SU-DHL-6 (cell line): ENCODE measurements around the gene TBC1D10A.

Experiments
- H2AFZ ChIP-seq: fragments of 200-600 bp; sonication (generic); 2 replicates; pipeline ENCODE4 v1.6.1; 2014; ENCODE audit warnings: low read depth, mild to moderate bottlenecking, moderate library complexity, mixed read lengths, antibody characterized with exemption, low read length; ENCODE audit not compliant: severe bottlenecking
- H3F3A ChIP-seq: fragments of 200-600 bp; shearing (Covaris generic); 2 replicates; pipeline ENCODE4 v1.6.0; 2016; ENCODE audit warnings: antibody characterized with exemption, mild to moderate bottlenecking; ENCODE audit not compliant: insufficient read depth
- H3K27ac ChIP-seq: fragments of 200-600 bp; sonication (generic); 2 replicates; pipeline ENCODE4 v1.5.1; 2016; ENCODE audit warnings: low read depth, mild to moderate bottlenecking, low read length, moderate library complexity, mixed read lengths
- H3K27me3 ChIP-seq: fragments of 200-600 bp; sonication (generic), shearing (Covaris generic); 2 replicates; pipeline ENCODE4 v1.6.0; 2014; ENCODE audit warnings: mild to moderate bottlenecking, low read length
- H3K36me3 ChIP-seq: fragments of 200-600 bp; sonication (generic); 2 replicates; pipeline ENCODE4 v1.6.1; 2014; ENCODE audit warnings: mild to moderate bottlenecking, low read length, mixed read lengths
- H3K4me2 ChIP-seq: fragments of 300-600, 200-600 bp; shearing (Covaris generic), sonication (generic); 2 replicates; pipeline ENCODE4 v1.6.0; 2014; ENCODE audit warnings: low read length, low read depth, mild to moderate bottlenecking; ENCODE audit not compliant: poor library complexity, severe bottlenecking
- H3K4me3 ChIP-seq: fragments of 200-600 bp; sonication (generic); 2 replicates; pipeline ENCODE4 v1.5.1; 2014; ENCODE audit warnings: antibody characterized with exemption, low read length, mild to moderate bottlenecking, mixed read lengths; ENCODE audit not compliant: insufficient read depth, poor library complexity, severe bottlenecking
- H3K79me2 ChIP-seq: fragments of 200-600 bp; sonication (generic); 2 replicates; pipeline ENCODE4 v1.6.1; 2014; ENCODE audit warnings: mild to moderate bottlenecking, low read length, moderate library complexity; ENCODE audit not compliant: insufficient read depth
- H3K9ac ChIP-seq: fragments of 200-600 bp; sonication (generic); 2 replicates; pipeline ENCODE4 v1.7.0; 2014; ENCODE audit warnings: mild to moderate bottlenecking, low read length
- H3K9me2 ChIP-seq: fragments of 200-600 bp; sonication (generic); replicated peaks from 2 replicates; pipeline ENCODE4 v1.6.1; 2014; ENCODE audit warnings: low read length; ENCODE audit not compliant: insufficient read depth
- H3K9me3 ChIP-seq: fragments of 200-600 bp; sonication (generic); 2 replicates; pipeline ENCODE4 v1.6.1; 2014; ENCODE audit warnings: low read length, mixed read lengths; ENCODE audit not compliant: insufficient read depth
- H4K20me1 ChIP-seq: fragments of 200-600 bp; sonication (generic); 2 replicates; pipeline ENCODE4 v1.6.1; 2014; ENCODE audit warnings: low read depth, mild to moderate bottlenecking, antibody characterized with exemption, low read length, moderate library complexity, mixed read lengths
- CTCF ChIP-seq: fragments of 200-600 bp; sonication (generic); IDR thresholded peaks from one replicate; pipeline ENCODE4 v1.5.1; 2017; ENCODE audit warnings: antibody characterized with exemption, mild to moderate bottlenecking, low read length, moderate library complexity; ENCODE audit not compliant: insufficient read depth, poor library complexity, severe bottlenecking
- EZH2phosphoT487 ChIP-seq: fragments of 200-600 bp; sonication (generic), shearing (Covaris generic); conservative IDR thresholded peaks from 2 replicates; pipeline ENCODE4 v1.6.1; 2018; ENCODE audit warnings: mild to moderate bottlenecking, antibody characterized with exemption, low read length, moderate library complexity, mixed read lengths

The TBC1D10A gene

GRCh38 chr22:30302810-30303138, 24.0 kb downstream of the TBC1D10A start:
- Histone ChIP-seq H4K20me1 (no peaks in the 10 kb centered on the region), H3K9me3 (no peaks in the 10 kb centered on the region), H3F3A (no peaks in the 10 kb centered on the region), H3K9me2 (no peaks in the 10 kb centered on the region), H3K27ac (no peak overlapping the region), H3K4me2 (no peak overlapping the region), H3K79me2 (no peaks in the 10 kb centered on the region), H3K9ac (no peak overlapping the region), H3K27me3 (no peaks in the 10 kb centered on the region), H3K4me3 (no peak overlapping the region), H2AFZ (no peak overlapping the region), H3K36me3 (no peaks in the 10 kb centered on the region)
- TF ChIP-seq CTCF (no peak), EZH2phosphoT487 (no peak)

GRCh38 chr22:30301995-30302809, 24.5 kb downstream of the TBC1D10A start:
- no peaks in the 10 kb centered on the region for H3K36me3 ChIP-seq
- H3F3A ChIP-seq: no peaks in the 10 kb centered on the region
- H3K9me3 ChIP-seq: no peaks in the 10 kb centered on the region
- no peaks in the 10 kb centered on the region for H3K27me3 ChIP-seq
- no peak for TF ChIP-seq CTCF
- TF ChIP-seq EZH2phosphoT487: no peak
- no peak overlapping the region for H3K4me3 ChIP-seq
- H3K4me2 ChIP-seq: no peak overlapping the region
- no peak overlapping the region for H3K9ac ChIP-seq
- H3K79me2 ChIP-seq: no peaks in the 10 kb centered on the region
- H3K27ac ChIP-seq: no peak overlapping the region
- H2AFZ ChIP-seq: no peak overlapping the region
- H3K9me2 ChIP-seq: no peaks in the 10 kb centered on the region
- no peaks in the 10 kb centered on the region for H4K20me1 ChIP-seq

- TF ChIP-seq EZH2phosphoT487 (no peak), CTCF (no peak)
- no peak overlapping the region for H3K4me3 ChIP-seq
- no peak overlapping the region for H3K4me2 ChIP-seq
- no peak overlapping the region for H3K27ac ChIP-seq
- H3K9ac ChIP-seq: no peak overlapping the region
- H4K20me1 ChIP-seq: no peaks in the 10 kb centered on the region
- H3F3A ChIP-seq: no peaks in the 10 kb centered on the region
- H2AFZ ChIP-seq: no peak overlapping the region
- no peaks in the 10 kb centered on the region for H3K9me3 ChIP-seq
- H3K9me2 ChIP-seq: no peaks in the 10 kb centered on the region
- no peaks in the 10 kb centered on the region for H3K79me2 ChIP-seq
- H3K27me3 ChIP-seq: no peaks in the 10 kb centered on the region
- H3K36me3 ChIP-seq: no peaks in the 10 kb centered on the region
These were observed 27.4 kb downstream of the TBC1D10A start for GRCh38 chr22:30299322-30299721.
